Vagina (tissue), 2 donors: ENCODE data around the gene TRAF2. TPM values are rescaled to one million over a fixed set of nuclear protein-coding genes. Genes with fewer than 3 reads are reported as not detected.

Source experiments
- DNase-seq, 2 donors: peaks; one replicate each; pipeline ENCODE4 v3.0.0-alpha.2; 2017; ENCODE audit errors: extremely low spot score in 2 of 2
- H3K27ac ChIP-seq: fragments of 200-600 bp; sonication (generic); one replicate; pipeline ENCODE4 v1.5.1; 2019
- H3K27me3 ChIP-seq: fragments of 200-600 bp; sonication (generic); one replicate; pipeline ENCODE4 v1.5.1; 2019
- H3K36me3 ChIP-seq, 2 donors: fragments of 200-600 bp; sonication (generic); one replicate each; pipeline ENCODE4 v1.5.1; 2017 to 2019
- H3K4me1 ChIP-seq: fragments of 200-600 bp; sonication (generic); one replicate; pipeline ENCODE4 v1.5.1; 2019
- H3K4me3 ChIP-seq, 2 donors: fragments of 200-600 bp; sonication (generic); 1 replicate in 1 of 2; 2 replicates in 1 of 2; pipeline ENCODE4 v1.5.1; 2016 to 2019
- H3K9me3 ChIP-seq: fragments of 200-600 bp; sonication (generic); one replicate; pipeline ENCODE4 v1.5.1; 2019
- POLR2A ChIP-seq, 2 donors: fragments of 450-650 bp; IDR thresholded peaks; one replicate each; pipeline ENCODE4 v1.6.1; 2017; ENCODE audit warnings: antibody characterized with exemption in 2 of 2, mild to moderate bottlenecking in 2 of 2, moderate library complexity in 2 of 2
- POLR2AphosphoS5 ChIP-seq, 2 donors: sonication (generic); formaldehyde crosslinking; IDR thresholded peaks; one replicate each; pipeline ENCODE4 v1.9.0; 2017; ENCODE audit warnings: antibody characterized with exemption in 2 of 2, mild to moderate bottlenecking in 2 of 2, low read depth in 1 of 2; ENCODE audit not compliant: insufficient read depth in 1 of 2
- intact Hi-C: fragments of 100-400 bp; cut with DNase I; formaldehyde crosslinking; loops from one replicate; pipeline ENCODE4 v1.15.1; 2023
- total RNA-seq: library from RNA; depleted of rRNA; stranded (reverse); fragments of >200 nt; gene quantifications from one replicate; pipeline ENCODE4 v1.2.3, GENCODE V29; 2016
- TF ChIP-seq, protein P1 (sequence below), 3 experiments: fragments of 450-650 bp in 2 of 3; fragments of 200-600 bp in 1 of 3; sonication (generic) in 1 of 3; IDR thresholded peaks; one replicate each; pipeline ENCODE4 v1.5.1; 2017 to 2019; ENCODE audit warnings: antibody characterized with exemption in 3 of 3, mild to moderate bottlenecking in 2 of 3, moderate library complexity in 2 of 3

TRAF2 gene
- total RNA-seq, 1 donor from 2014 or later = 12.8 TPM

- TF ChIP-seq POLR2A (IDR thresholded peaks at IDR 0.05) = no peak
- TF ChIP-seq, protein P1, sequence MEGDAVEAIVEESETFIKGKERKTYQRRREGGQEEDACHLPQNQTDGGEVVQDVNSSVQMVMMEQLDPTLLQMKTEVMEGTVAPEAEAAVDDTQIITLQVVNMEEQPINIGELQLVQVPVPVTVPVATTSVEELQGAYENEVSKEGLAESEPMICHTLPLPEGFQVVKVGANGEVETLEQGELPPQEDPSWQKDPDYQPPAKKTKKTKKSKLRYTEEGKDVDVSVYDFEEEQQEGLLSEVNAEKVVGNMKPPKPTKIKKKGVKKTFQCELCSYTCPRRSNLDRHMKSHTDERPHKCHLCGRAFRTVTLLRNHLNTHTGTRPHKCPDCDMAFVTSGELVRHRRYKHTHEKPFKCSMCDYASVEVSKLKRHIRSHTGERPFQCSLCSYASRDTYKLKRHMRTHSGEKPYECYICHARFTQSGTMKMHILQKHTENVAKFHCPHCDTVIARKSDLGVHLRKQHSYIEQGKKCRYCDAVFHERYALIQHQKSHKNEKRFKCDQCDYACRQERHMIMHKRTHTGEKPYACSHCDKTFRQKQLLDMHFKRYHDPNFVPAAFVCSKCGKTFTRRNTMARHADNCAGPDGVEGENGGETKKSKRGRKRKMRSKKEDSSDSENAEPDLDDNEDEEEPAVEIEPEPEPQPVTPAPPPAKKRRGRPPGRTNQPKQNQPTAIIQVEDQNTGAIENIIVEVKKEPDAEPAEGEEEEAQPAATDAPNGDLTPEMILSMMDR (IDR thresholded peaks at IDR 0.05) = no peak
- no peak for TF ChIP-seq POLR2AphosphoS5 (IDR thresholded peaks at IDR 0.05; ENCODE audit: insufficient read depth in 1 of 2, low read depth in 1 of 2)
- Histone ChIP-seq H3K4me1 (peaks cover 42% of the 10 kb centered on the region), H3K4me3 (no peak overlapping the region), H3K9me3 (no peaks in the 10 kb centered on the region), H3K27me3 (no peaks in the 10 kb centered on the region), H3K27ac (no peak overlapping the region), H3K36me3 (peaks cover 0 to 35% of the 10 kb centered on the region in 2 donors)
- intact Hi-C loops = no loop called here
- DNase-seq = no peak
Observed at GRCh38 chr9:136860933-136861873, 25.1 kb upstream of the TRAF2 start.

DNA sequence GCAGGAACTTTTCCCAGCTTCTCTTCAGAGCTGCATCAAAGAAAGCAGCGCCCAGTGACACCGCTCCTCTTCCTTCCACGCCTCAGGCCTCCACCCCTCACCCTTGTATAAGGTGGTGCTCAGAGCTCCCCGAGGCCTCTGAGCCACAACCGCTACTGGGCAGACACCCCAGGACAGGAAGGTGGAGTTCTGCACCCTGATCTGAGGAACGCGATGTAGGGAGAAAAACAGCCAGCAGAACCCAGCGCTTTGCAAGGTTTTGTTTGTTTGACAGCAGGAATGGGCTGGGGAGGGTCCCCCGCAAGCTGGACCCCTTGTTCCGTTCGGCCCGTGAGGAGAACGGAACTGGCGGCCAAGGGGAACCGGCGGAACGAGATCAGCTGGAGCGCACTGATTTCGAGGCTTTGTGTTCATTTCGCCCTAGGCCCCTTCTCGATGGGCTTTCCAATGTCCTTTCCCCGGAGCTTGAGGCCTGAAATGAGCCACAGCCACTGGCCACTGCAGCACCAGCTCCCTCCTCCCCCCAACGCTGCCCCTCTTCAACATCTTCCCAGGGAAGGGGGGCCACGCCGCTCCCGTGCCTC lies 24.4 kb upstream of the TRAF2 start:
- peaks cover 44% of the 10 kb centered on the region for H3K4me1 ChIP-seq
- no peak overlapping the region for H3K4me3 ChIP-seq
- intact Hi-C loops = no loop called here
- H3K27me3 ChIP-seq = no peaks in the 10 kb centered on the region
- H3K36me3 ChIP-seq = peaks cover 0 to 35% of the 10 kb centered on the region in 2 donors
- no peak for DNase-seq
- H3K27ac ChIP-seq = no peak overlapping the region
- no peaks in the 10 kb centered on the region for H3K9me3 ChIP-seq
- TF ChIP-seq, protein P1 (IDR thresholded peaks at IDR 0.05) = no peak
- TF ChIP-seq POLR2AphosphoS5 (IDR thresholded peaks at IDR 0.05; ENCODE audit: insufficient read depth in 1 of 2, low read depth in 1 of 2) (no peak), POLR2A (IDR thresholded peaks at IDR 0.05) (no peak)

- intact Hi-C loops = no loop called here
- no peak for DNase-seq
- no peak overlapping the region for H3K27ac ChIP-seq
- TF ChIP-seq POLR2AphosphoS5 (IDR thresholded peaks at IDR 0.05; ENCODE audit: insufficient read depth in 1 of 2, low read depth in 1 of 2) (no peak), POLR2A (IDR thresholded peaks at IDR 0.05) (no peak)
- TF ChIP-seq, protein P1 (IDR thresholded peaks at IDR 0.05) = no peak
- peaks cover 0 to 35% of the 10 kb centered on the region in 2 donors for H3K36me3 ChIP-seq
- H3K9me3 ChIP-seq = no peaks in the 10 kb centered on the region
- no peaks in the 10 kb centered on the region for H3K27me3 ChIP-seq
- H3K4me3 ChIP-seq = no peak overlapping the region
- H3K4me1 ChIP-seq = peaks cover 47% of the 10 kb centered on the region
Observed at GRCh38 chr9:136862849-136863622, 23.3 kb upstream of the TRAF2 start.

DNA sequence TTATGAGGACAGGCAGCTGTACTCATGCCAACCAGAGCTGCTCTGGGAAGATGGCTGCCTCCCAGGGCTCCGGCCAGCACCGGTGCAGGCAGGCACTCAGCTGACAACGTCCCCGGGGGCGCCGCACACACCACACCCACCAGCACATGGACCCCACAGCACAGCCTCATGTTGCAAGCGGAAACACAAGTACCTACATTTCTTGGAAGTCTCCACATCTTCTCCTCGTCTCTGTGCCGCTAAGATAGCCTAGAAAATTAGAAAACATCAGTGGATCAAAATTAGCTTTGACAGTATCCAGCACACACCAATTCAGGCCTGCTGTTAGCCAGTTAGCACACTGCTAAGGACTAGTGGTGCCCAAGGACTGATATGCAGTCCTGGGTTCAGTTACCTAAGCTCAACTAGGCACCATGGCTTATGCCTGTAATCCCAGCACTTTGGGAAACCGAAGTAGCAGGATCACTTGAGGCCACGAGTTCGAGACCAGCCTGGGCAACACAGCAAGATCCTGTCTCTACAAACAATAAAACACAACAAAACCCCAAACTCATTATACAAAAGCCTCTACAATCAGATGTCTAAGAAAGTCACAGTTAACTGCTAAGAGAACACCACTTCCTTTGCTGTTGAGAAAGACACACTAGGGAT lies 22.6 kb upstream of the TRAF2 start:
- intact Hi-C loops = no loop called here
- no peaks in the 10 kb centered on the region for H3K27me3 ChIP-seq
- H3K27ac ChIP-seq = no peak overlapping the region
- peaks cover 0 to 35% of the 10 kb centered on the region in 2 donors for H3K36me3 ChIP-seq
- H3K4me1 ChIP-seq = peaks cover 40% of the 10 kb centered on the region
- no peaks in the 10 kb centered on the region for H3K9me3 ChIP-seq
- H3K4me3 ChIP-seq = no peak overlapping the region
- TF ChIP-seq POLR2AphosphoS5 (IDR thresholded peaks at IDR 0.05; ENCODE audit: insufficient read depth in 1 of 2, low read depth in 1 of 2) (no peak), POLR2A (IDR thresholded peaks at IDR 0.05) (no peak)
- TF ChIP-seq, protein P1 (IDR thresholded peaks at IDR 0.05) = no peak
- DNase-seq = no peak
